HepG2 (cell line): Measurements from ENCODE around the gene RPS6KA3. TPM values are rescaled to one million over a fixed set of nuclear protein-coding genes. Genes with fewer than 3 reads are reported as not detected.
A peak's percentile ranks its signal among the peaks of the same experiment; 100 is the strongest.

ENCODE experiments used
- ETS1 ChIP-seq: sonication (generic); formaldehyde crosslinking; IDR thresholded peaks from 2 replicates; pipeline ENCODE4 v1.4.0; 2020; ENCODE audit warnings: missing genetic modification reagents
- FOXP1 ChIP-seq, 2 experiments: fragments of 450-650 bp in 1 of 2; IDR thresholded peaks; 2 replicates each; pipeline ENCODE4 v1.6.1; 2017 to 2018; ENCODE audit warnings: antibody characterized with exemption in 1 of 2
- HMGXB4 ChIP-seq, 2 experiments: sonication (generic) in 1 of 2; formaldehyde crosslinking in 1 of 2; IDR thresholded peaks; 2 replicates each; pipeline versions ENCODE4 v1.4.0 to v1.6.1; 2018 to 2020; ENCODE audit warnings: missing genetic modification reagents in 2 of 2, borderline replicate concordance in 1 of 2, low read depth in 1 of 2, mild to moderate bottlenecking in 1 of 2, missing biosample characterization in 1 of 2
- PHF8 ChIP-seq: sonication (generic); formaldehyde crosslinking; IDR thresholded peaks from 2 replicates; pipeline ENCODE4 v1.5.0; 2020; ENCODE audit warnings: missing genetic modification reagents
- PRDM15 ChIP-seq: sonication (generic); formaldehyde crosslinking; IDR thresholded peaks from 2 replicates; pipeline ENCODE4 v1.4.0; 2020; ENCODE audit warnings: missing genetic modification reagents
- SMAD1 ChIP-seq: sonication (generic); formaldehyde crosslinking; IDR thresholded peaks from 2 replicates; pipeline ENCODE4 v1.4.0; 2020; ENCODE audit warnings: missing genetic modification reagents, low read depth, mild to moderate bottlenecking, borderline replicate concordance
- TFE3 ChIP-seq: IDR thresholded peaks from 2 replicates; pipeline ENCODE4 v1.6.1; 2016
- THRA ChIP-seq: sonication (generic); formaldehyde crosslinking; IDR thresholded peaks from 2 replicates; pipeline ENCODE4 v1.4.0; 2020; ENCODE audit warnings: missing genetic modification reagents, borderline replicate concordance
- ZNF362 ChIP-seq: sonication (generic); formaldehyde crosslinking; IDR thresholded peaks from 2 replicates; pipeline ENCODE4 v1.4.0; 2020; ENCODE audit warnings: missing genetic modification reagents, mild to moderate bottlenecking, borderline replicate concordance
- ZZZ3 ChIP-seq: sonication (generic); formaldehyde crosslinking; IDR thresholded peaks from 2 replicates; pipeline ENCODE4 v1.4.0; 2020; ENCODE audit warnings: missing genetic modification reagents, mild to moderate bottlenecking, borderline replicate concordance
- polyA plus RNA-seq, 8 experiments: library from polyadenylated mRNA; depleted of rRNA in 3 of 8; stranded (reverse) in 7 of 8; unstranded in 1 of 8; fragments of >200 nt; fragmentation: Illumina TruSeq in 4 of 8; extraction: Trizol in 4 of 8; gene quantifications; 2 replicates each; pipeline versions ENCODE4 v1.2.1 to v1.2.3, GENCODE V29; 2011 to 2016; ENCODE audit warnings: low read depth in 4 of 8, missing spikeins in 1 of 8, mixed read lengths in 1 of 8; ENCODE audit not compliant: insufficient read depth in 1 of 8
- total RNA-seq, 5 experiments: library from RNA; depleted of rRNA; stranded (reverse); fragments of >200 nt; fragmentation: Illumina TruSeq; extraction: Trizol; gene quantifications; 2 replicates each; pipeline ENCODE4 v1.2.3, GENCODE V29; 2016; ENCODE audit warnings: low read depth in 1 of 5

The RPS6KA3 gene
- total and polyA plus RNA-seq, 2 of the 13 experiments (the other 11 are each of a cell fraction or from before 2014, with no cell fraction given), result 314 to 357 TPM

GRCh38 chrX:20221902-20222301, 44.8 kb downstream of the RPS6KA3 start (continued):
- TF ChIP-seq TFE3 (CRISPR knock-in tag) (peak; percentile 85), SMAD1 (CRISPR knock-in tag) (no peak), THRA (CRISPR knock-in tag) (peak; percentile 10; the same call in 1 of the 2 replicates), FOXP1 (IDR thresholded peaks at IDR 0.05) (no peak), FOXP1 (CRISPR knock-in tag; IDR thresholded peaks at IDR 0.05) (peak; percentile 40; the same call in 1 of the 2 replicates), PRDM15 (CRISPR knock-in tag) (no peak), ZNF362 (CRISPR knock-in tag) (no peak), PHF8 (CRISPR knock-in tag) (no peak), ETS1 (no peak), HMGXB4 (CRISPR knock-in tag; IDR thresholded peaks at IDR 0.05; ENCODE audit: borderline replicate concordance in 1 of 2, low read depth in 1 of 2) (peak in 1 of 2 experiments; percentile 33; a peak in 1 of 4 replicates), ZZZ3 (no peak)
